ENCODE measurements around the gene NAA35.

GRCh38 chr9:85927076-85927475, 13.9 kb upstream of the NAA35 start:
- TF ChIP-seq, protein P1, sequence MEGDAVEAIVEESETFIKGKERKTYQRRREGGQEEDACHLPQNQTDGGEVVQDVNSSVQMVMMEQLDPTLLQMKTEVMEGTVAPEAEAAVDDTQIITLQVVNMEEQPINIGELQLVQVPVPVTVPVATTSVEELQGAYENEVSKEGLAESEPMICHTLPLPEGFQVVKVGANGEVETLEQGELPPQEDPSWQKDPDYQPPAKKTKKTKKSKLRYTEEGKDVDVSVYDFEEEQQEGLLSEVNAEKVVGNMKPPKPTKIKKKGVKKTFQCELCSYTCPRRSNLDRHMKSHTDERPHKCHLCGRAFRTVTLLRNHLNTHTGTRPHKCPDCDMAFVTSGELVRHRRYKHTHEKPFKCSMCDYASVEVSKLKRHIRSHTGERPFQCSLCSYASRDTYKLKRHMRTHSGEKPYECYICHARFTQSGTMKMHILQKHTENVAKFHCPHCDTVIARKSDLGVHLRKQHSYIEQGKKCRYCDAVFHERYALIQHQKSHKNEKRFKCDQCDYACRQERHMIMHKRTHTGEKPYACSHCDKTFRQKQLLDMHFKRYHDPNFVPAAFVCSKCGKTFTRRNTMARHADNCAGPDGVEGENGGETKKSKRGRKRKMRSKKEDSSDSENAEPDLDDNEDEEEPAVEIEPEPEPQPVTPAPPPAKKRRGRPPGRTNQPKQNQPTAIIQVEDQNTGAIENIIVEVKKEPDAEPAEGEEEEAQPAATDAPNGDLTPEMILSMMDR (IDR thresholded peaks at IDR 0.05) = no peak
- TF ChIP-seq POLR2A (IDR thresholded peaks at IDR 0.05) = no peak
